ENCODE data around the gene UAP1.
A peak's percentile ranks its signal among the peaks of the same experiment; 100 is the strongest.

Gene UAP1

DNA sequence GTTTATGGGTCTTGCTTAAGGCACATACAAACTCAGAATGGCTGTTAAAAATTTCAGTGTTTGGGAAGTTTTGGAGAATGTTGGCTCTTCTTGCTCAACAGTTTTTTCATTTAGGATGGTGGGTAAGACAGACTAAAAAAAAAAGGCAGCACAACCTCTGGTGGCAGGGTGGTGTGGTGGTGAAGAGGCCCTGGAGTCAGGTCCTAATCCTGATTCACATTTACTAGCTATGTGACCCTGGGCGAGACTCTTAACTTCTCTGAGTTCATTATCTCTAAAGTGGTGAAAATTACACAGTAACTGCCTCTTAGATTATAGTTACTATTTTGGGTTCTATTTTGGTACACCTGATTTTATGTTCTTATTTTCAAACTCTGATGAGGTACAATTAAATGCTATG, 11.6 kb downstream of the UAP1 start:
- H3F3A ChIP-seq (ENCODE audit: low read depth): no peaks in the 10 kb centered on the region
- H3K36me3 ChIP-seq (ENCODE audit: insufficient read depth, low read length): peaks cover 11% of the 10 kb centered on the region; the same call in 1 of the 2 replicates
- peaks cover 37% of the 10 kb centered on the region for H3K79me2 ChIP-seq (ENCODE audit: insufficient read depth, low read length)

GRCh38 chr1:162578071-162578700, 16.7 kb downstream of the UAP1 start:
- no peak overlapping the region for H2AFZ ChIP-seq (ENCODE audit: low read length)
- no peaks in the 10 kb centered on the region for H4K20me1 ChIP-seq (ENCODE audit: insufficient read depth, low read length, poor library complexity, severe bottlenecking)
- H3K79me2 ChIP-seq (ENCODE audit: insufficient read depth, low read length): peaks cover 10% of the 10 kb centered on the region
- H3K9me3 ChIP-seq (ENCODE audit: insufficient read depth, low read depth, low read length): no peaks in the 10 kb centered on the region
- TF ChIP-seq, protein P1, sequence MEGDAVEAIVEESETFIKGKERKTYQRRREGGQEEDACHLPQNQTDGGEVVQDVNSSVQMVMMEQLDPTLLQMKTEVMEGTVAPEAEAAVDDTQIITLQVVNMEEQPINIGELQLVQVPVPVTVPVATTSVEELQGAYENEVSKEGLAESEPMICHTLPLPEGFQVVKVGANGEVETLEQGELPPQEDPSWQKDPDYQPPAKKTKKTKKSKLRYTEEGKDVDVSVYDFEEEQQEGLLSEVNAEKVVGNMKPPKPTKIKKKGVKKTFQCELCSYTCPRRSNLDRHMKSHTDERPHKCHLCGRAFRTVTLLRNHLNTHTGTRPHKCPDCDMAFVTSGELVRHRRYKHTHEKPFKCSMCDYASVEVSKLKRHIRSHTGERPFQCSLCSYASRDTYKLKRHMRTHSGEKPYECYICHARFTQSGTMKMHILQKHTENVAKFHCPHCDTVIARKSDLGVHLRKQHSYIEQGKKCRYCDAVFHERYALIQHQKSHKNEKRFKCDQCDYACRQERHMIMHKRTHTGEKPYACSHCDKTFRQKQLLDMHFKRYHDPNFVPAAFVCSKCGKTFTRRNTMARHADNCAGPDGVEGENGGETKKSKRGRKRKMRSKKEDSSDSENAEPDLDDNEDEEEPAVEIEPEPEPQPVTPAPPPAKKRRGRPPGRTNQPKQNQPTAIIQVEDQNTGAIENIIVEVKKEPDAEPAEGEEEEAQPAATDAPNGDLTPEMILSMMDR (conservative IDR thresholded peaks at IDR 0.05; ENCODE audit: low read length): no peak
- TF ChIP-seq EZH2phosphoT487 (IDR thresholded peaks at IDR 0.05; ENCODE audit: borderline replicate concordance): no peak
- H3F3A ChIP-seq (ENCODE audit: low read depth): no peaks in the 10 kb centered on the region
- no peak overlapping the region for H3K9ac ChIP-seq (ENCODE audit: low read depth, low read length, poor library complexity, severe bottlenecking)
- no peak overlapping the region for H3K4me3 ChIP-seq (ENCODE audit: low read length, poor library complexity, severe bottlenecking)
- H3K36me3 ChIP-seq (ENCODE audit: insufficient read depth, low read length): peaks cover 24% of the 10 kb centered on the region; the same call in 1 of the 2 replicates
- H3K27me3 ChIP-seq (ENCODE audit: insufficient read depth, low read length, poor library complexity, severe bottlenecking): no peaks in the 10 kb centered on the region
- no peaks in the 10 kb centered on the region for H3K4me1 ChIP-seq (ENCODE audit: insufficient read depth, low read length, poor library complexity, severe bottlenecking)
- no peak overlapping the region for H3K4me2 ChIP-seq (ENCODE audit: low read depth, low read length, poor library complexity, severe bottlenecking)
- no peaks in the 10 kb centered on the region for H3K9me2 ChIP-seq (replicated peaks; ENCODE audit: low read depth, low read length)

More for the DNA sequence above, 11.6 kb downstream of the UAP1 start:
- no peaks in the 10 kb centered on the region for H3K9me2 ChIP-seq (replicated peaks; ENCODE audit: low read depth, low read length)
- TF ChIP-seq EZH2phosphoT487 (IDR thresholded peaks at IDR 0.05; ENCODE audit: borderline replicate concordance): no peak
- TF ChIP-seq, protein P1 (conservative IDR thresholded peaks at IDR 0.05; ENCODE audit: low read length): no peak
- no peak overlapping the region for H2AFZ ChIP-seq (ENCODE audit: low read length)
- peaks cover 7% of the 10 kb centered on the region for H4K20me1 ChIP-seq (ENCODE audit: insufficient read depth, low read length, poor library complexity, severe bottlenecking)
- no peaks in the 10 kb centered on the region for H3K9me3 ChIP-seq (ENCODE audit: insufficient read depth, low read depth, low read length)
- H3K4me2 ChIP-seq (ENCODE audit: low read depth, low read length, poor library complexity, severe bottlenecking): peak overlapping the region; percentile 50
- no peak overlapping the region for H3K9ac ChIP-seq (ENCODE audit: low read depth, low read length, poor library complexity, severe bottlenecking)
- peaks cover 36% of the 10 kb centered on the region for H3K4me1 ChIP-seq (ENCODE audit: insufficient read depth, low read length, poor library complexity, severe bottlenecking)
- H3K27me3 ChIP-seq (ENCODE audit: insufficient read depth, low read length, poor library complexity, severe bottlenecking): no peaks in the 10 kb centered on the region
- no peak overlapping the region for H3K4me3 ChIP-seq (ENCODE audit: low read length, poor library complexity, severe bottlenecking)

DNA sequence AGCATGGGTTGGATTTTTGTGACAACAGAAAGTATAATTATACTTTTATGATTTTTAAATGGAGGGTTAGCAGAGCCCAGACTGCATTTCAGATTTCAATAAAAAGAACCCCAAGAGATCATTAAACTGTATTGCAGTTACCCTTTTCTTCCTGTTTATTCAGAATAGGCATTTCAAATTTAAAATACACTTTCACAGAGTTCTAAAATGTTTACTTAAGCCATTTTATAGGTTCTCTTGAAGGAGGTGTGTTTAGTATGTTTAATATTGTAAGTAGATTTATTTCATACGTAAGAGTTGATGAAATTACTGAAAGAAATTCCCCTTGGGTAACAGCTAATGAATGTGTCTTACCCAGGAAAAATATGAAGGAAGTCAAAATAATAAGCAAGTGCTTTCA, 17.4 kb downstream of the UAP1 start:
- H3F3A ChIP-seq (ENCODE audit: low read depth): no peaks in the 10 kb centered on the region

More for the DNA sequence above, 17.4 kb downstream of the UAP1 start:
- Histone ChIP-seq H3K4me3 (ENCODE audit: low read length, poor library complexity, severe bottlenecking) (no peak overlapping the region), H3K79me2 (ENCODE audit: insufficient read depth, low read length) (peaks cover 4% of the 10 kb centered on the region; the same call in 1 of the 2 replicates), H3K9me2 (replicated peaks; ENCODE audit: low read depth, low read length) (no peaks in the 10 kb centered on the region), H3K4me2 (ENCODE audit: low read depth, low read length, poor library complexity, severe bottlenecking) (no peak overlapping the region), H3K27me3 (ENCODE audit: insufficient read depth, low read length, poor library complexity, severe bottlenecking) (no peaks in the 10 kb centered on the region), H3K36me3 (ENCODE audit: insufficient read depth, low read length) (peaks cover 24% of the 10 kb centered on the region; the same call in 1 of the 2 replicates), H3K9ac (ENCODE audit: low read depth, low read length, poor library complexity, severe bottlenecking) (no peak overlapping the region), H4K20me1 (ENCODE audit: insufficient read depth, low read length, poor library complexity, severe bottlenecking) (no peaks in the 10 kb centered on the region), H3K9me3 (ENCODE audit: insufficient read depth, low read depth, low read length) (no peaks in the 10 kb centered on the region), H3K4me1 (ENCODE audit: insufficient read depth, low read length, poor library complexity, severe bottlenecking) (no peaks in the 10 kb centered on the region), H2AFZ (ENCODE audit: low read length) (no peak overlapping the region)
- TF ChIP-seq, protein P1 (conservative IDR thresholded peaks at IDR 0.05; ENCODE audit: low read length): no peak
- TF ChIP-seq EZH2phosphoT487 (IDR thresholded peaks at IDR 0.05; ENCODE audit: borderline replicate concordance): no peak

Data from Loucy (cell line).